ENCODE measurements around the gene PACS1. TPM values are rescaled to one million over a fixed set of nuclear protein-coding genes. Genes with fewer than 3 reads are reported as not detected.
A peak's percentile ranks its signal among the peaks of the same experiment; 100 is the strongest.

PACS1 gene
- total RNA-seq, 3 donors from 2014 or later (not counting 1 experiment from before 2014, with no cell fraction given), result 176 to 204 (median 186) TPM

DNA sequence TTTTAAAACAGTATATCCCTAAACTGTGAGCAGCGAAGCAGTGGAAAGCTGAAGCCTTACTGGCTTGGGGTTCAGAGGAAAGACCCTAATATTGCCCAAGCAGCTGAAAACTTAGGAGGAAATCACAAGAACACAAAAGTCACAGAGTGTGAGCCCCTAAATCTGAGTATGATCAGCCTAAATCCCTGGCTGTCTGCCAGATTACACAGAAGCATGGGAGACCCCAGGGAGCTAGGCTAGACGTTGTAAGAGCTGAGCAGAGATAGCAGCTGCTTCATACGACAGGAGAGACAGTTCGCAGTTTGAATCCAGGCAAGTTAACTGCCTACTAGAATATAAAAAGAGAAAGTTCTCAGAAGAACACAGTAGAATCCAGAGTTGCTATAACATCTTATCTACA is 81.2 kb downstream of the PACS1 start:
- Histone ChIP-seq H3K4me1 (ENCODE audit: control insufficient read depth, insufficient read depth, low read length) (peaks cover 1% of the 10 kb centered on the region), H3K4me3 (ENCODE audit: low read length) (no peak overlapping the region), H3K36me3 (ENCODE audit: control insufficient read depth, insufficient read depth, low read length) (no peaks in the 10 kb centered on the region), H3K27me3 (ENCODE audit: control insufficient read depth, insufficient read depth, low read length) (no peaks in the 10 kb centered on the region), H3K9me3 (ENCODE audit: control insufficient read depth, insufficient read depth, low read length) (no peaks in the 10 kb centered on the region), H3K27ac (ENCODE audit: low read length) (no peak overlapping the region)
- Mint-ChIP-seq H3K9me3 (no peaks in the 10 kb centered on the region), H3K36me3 (peaks cover 4% of the 10 kb centered on the region), H3K4me1 (peaks cover 8 to 27% of the 10 kb centered on the region in 2 donors), H3K27ac (peak overlapping the region in 1 of 2 donors; percentile 8), H3K4me3 (no peak overlapping the region), H3K27me3 (ENCODE audit: low read depth in 2 of 2) (no peaks in the 10 kb centered on the region)
- intact Hi-C loops (cut with micrococcal nuclease), result no loop called here
- no peak for TF ChIP-seq CTCF (IDR thresholded peaks at IDR 0.05)
- DNase-seq (no peak), ATAC-seq (no peak)
- 88% methylated on average over 4 of the region's 4 CpGs for WGBS (ENCODE audit: insufficient coverage)

DNA sequence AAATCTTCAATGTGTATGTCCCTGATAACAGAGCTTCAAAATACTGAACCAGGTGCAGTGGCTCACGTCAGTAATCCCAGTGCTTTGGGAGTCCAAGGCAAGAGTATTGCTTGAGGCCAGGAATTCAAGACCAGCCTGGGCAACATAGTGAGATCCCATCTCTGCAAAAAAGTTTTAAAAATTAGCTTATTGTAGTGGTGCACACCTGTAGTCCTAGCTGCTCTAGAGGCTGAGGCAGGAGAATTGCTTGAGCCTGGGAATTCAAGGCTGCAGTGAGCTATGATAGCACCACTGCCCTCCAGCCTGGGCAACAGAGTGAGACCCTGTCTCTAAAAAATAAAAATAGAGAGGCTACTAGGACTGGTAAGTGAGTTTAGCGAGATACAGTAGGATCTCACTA is 84.0 kb downstream of the PACS1 start:
- TF ChIP-seq CTCF (IDR thresholded peaks at IDR 0.05), result no peak
- intact Hi-C loops (cut with micrococcal nuclease), result no loop called here
- Mint-ChIP-seq H3K4me3 (no peak overlapping the region), H3K9me3 (no peaks in the 10 kb centered on the region), H3K4me1 (peaks cover 28 to 42% of the 10 kb centered on the region in 2 donors), H3K27me3 (ENCODE audit: low read depth in 2 of 2) (no peaks in the 10 kb centered on the region), H3K27ac (no peak overlapping the region), H3K36me3 (no peaks in the 10 kb centered on the region)
- Histone ChIP-seq H3K4me1 (ENCODE audit: control insufficient read depth, insufficient read depth, low read length) (peaks cover 15% of the 10 kb centered on the region), H3K4me3 (ENCODE audit: low read length) (no peak overlapping the region), H3K27ac (ENCODE audit: low read length) (no peak overlapping the region), H3K27me3 (ENCODE audit: control insufficient read depth, insufficient read depth, low read length) (no peaks in the 10 kb centered on the region), H3K36me3 (ENCODE audit: control insufficient read depth, insufficient read depth, low read length) (no peaks in the 10 kb centered on the region), H3K9me3 (ENCODE audit: control insufficient read depth, insufficient read depth, low read length) (no peaks in the 10 kb centered on the region)
- DNase-seq (no peak), ATAC-seq (no peak)
- 97% methylated on average over 1 of the region's 2 CpGs for WGBS (ENCODE audit: insufficient coverage)

DNA sequence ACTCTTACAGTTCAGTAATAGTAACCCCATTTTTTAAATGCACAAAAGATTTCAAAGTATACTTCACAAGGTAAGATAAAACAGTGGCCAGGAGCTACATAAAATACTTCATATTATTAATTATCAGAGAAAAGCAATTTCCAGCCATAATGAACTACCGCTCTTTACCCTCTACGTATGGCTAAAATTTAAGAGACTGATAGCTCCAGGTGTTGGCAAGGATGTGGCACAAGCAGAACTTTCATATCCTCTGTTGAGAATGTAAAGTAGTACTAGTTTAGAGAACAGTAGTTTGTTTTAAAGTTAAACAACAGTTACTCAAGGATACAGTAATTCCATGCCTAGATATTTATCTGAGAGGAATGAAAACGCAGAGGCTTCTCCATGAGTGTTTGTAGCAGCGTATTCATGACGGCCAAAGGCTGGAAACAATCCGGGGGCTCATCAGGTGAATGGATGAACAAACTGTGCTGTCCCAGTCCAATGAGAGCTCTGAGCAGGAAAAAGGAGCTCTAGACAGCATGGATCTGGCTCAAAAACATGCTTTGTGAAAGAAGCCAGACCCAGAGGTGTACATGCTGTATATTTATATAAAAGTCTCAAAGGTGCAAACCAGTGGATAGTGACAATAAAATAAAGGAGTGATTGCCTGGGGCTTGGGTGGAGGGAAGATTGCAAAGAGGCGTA is 85.5 kb downstream of the PACS1 start:
- Histone ChIP-seq H3K36me3 (ENCODE audit: control insufficient read depth, insufficient read depth, low read length) (no peaks in the 10 kb centered on the region), H3K27me3 (ENCODE audit: control insufficient read depth, insufficient read depth, low read length) (no peaks in the 10 kb centered on the region), H3K4me3 (ENCODE audit: low read length) (no peak overlapping the region), H3K9me3 (ENCODE audit: control insufficient read depth, insufficient read depth, low read length) (no peaks in the 10 kb centered on the region), H3K27ac (ENCODE audit: low read length) (no peak overlapping the region), H3K4me1 (ENCODE audit: control insufficient read depth, insufficient read depth, low read length) (peaks cover 15% of the 10 kb centered on the region)
- DNase-seq, result no peak
- WGBS (ENCODE audit: insufficient coverage), result 96% methylated on average over 5 of the region's 7 CpGs
- Mint-ChIP-seq H3K27ac (no peak overlapping the region), H3K27me3 (ENCODE audit: low read depth in 2 of 2) (no peaks in the 10 kb centered on the region), H3K36me3 (no peaks in the 10 kb centered on the region), H3K4me1 (peaks cover 28 to 43% of the 10 kb centered on the region in 2 donors), H3K4me3 (no peak overlapping the region), H3K9me3 (no peaks in the 10 kb centered on the region)
- intact Hi-C loops (cut with micrococcal nuclease), result no loop called here
- no peak for TF ChIP-seq CTCF (IDR thresholded peaks at IDR 0.05)
- no peak for ATAC-seq
